IMR-90 (cell line): ENCODE measurements around the gene LY86. TPM values are rescaled to one million over a fixed set of nuclear protein-coding genes. Genes with fewer than 3 reads are reported as not detected.
"Not testable (repeated sequence)": the region's sequence is repeated elsewhere in the genome, so short reads cannot be mapped to it uniquely, and the experiment has no call there.

ENCODE experiments used
- ATAC-seq: fragments of 200-7000 bp; cut with Tn5 transposase; 2 replicates; pipeline ENCODE4 v1.9.1; 2020; ENCODE audit warnings: low read depth, mild to moderate bottlenecking, moderate library complexity
- BruUV-seq: library from RNA; stranded (reverse); fragments of 400-500 nt; replicated peaks from 2 replicates; lab custom pipeline; 2021; lab: Mats Ljungman, UMichigan
- CTCF ChIA-PET: fragments of 300-600 bp; formaldehyde crosslinking; extraction: SDS; loops from one replicate; lab custom pipeline; 2021; ENCODE audit warnings: antibody characterized with exemption; lab: Yijun Ruan, JAX
- POLR2A ChIA-PET: fragments of 300-600 bp; sonication (Branson Sonifier 250); formaldehyde crosslinking; loops from one replicate; lab custom pipeline; 2022; ENCODE audit warnings: antibody characterized with exemption; ENCODE audit not compliant: unreplicated experiment; lab: Charles Lee
- DNase-seq: peaks from one replicate; pipeline ENCODE4 v3.0.0; 2013
- H2AFZ ChIP-seq: replicated peaks from 2 replicates; pipeline ENCODE3; 2013; ENCODE audit warnings: low read length, mild to moderate bottlenecking; ENCODE audit not compliant: poor library complexity
- H2AK5ac ChIP-seq: 2 replicates; pipeline ENCODE4 v1.6.1; 2013; ENCODE audit warnings: low read depth, low read length, inconsistent platforms
- H2AK9ac ChIP-seq: replicated peaks from 2 replicates; pipeline ENCODE3; 2013; ENCODE audit warnings: mild to moderate bottlenecking, low read depth, low read length, moderate library complexity; ENCODE audit not compliant: poor library complexity
- H2BK120ac ChIP-seq: 2 replicates; pipeline ENCODE4 v1.6.1; 2013; ENCODE audit warnings: low read depth, low read length, inconsistent platforms
- H2BK15ac ChIP-seq: 3 replicates; pipeline ENCODE4 v1.6.1; 2013; ENCODE audit warnings: low read depth, low read length, inconsistent platforms
- H2BK20ac ChIP-seq: 2 replicates; pipeline ENCODE4 v1.6.1; 2013; ENCODE audit warnings: low read depth, mild to moderate bottlenecking, inconsistent platforms, low read length, moderate library complexity
- H2BK5ac ChIP-seq: 2 replicates; pipeline ENCODE4 v1.6.1; 2013; ENCODE audit warnings: mild to moderate bottlenecking, low read depth, low read length, inconsistent platforms; ENCODE audit not compliant: poor library complexity, severe bottlenecking
- H3K14ac ChIP-seq: replicated peaks from 2 replicates; pipeline ENCODE4 v1.6.1; 2013; ENCODE audit warnings: low read depth, low read length, inconsistent platforms
- H3K18ac ChIP-seq: 2 replicates; pipeline ENCODE4 v1.6.1; 2013; ENCODE audit warnings: low read depth, low read length, control low read depth
- H3K23ac ChIP-seq: 2 replicates; pipeline ENCODE4 v1.6.1; 2013; ENCODE audit warnings: low read depth, low read length, inconsistent platforms
- H3K27ac ChIP-seq: 2 replicates; pipeline ENCODE4 v1.5.1; 2013; ENCODE audit warnings: mild to moderate bottlenecking, control low read depth, low read length; ENCODE audit not compliant: insufficient read depth
- H3K27me3 ChIP-seq: 2 replicates; pipeline ENCODE4 v1.6.1; 2013; ENCODE audit warnings: low read length; ENCODE audit not compliant: control insufficient read depth, insufficient read depth
- H3K36me3 ChIP-seq: 2 replicates; pipeline ENCODE4 v1.6.1; 2013; ENCODE audit warnings: low read length, mixed read lengths; ENCODE audit not compliant: control insufficient read depth, insufficient read depth
- H3K4ac ChIP-seq: 2 replicates; pipeline ENCODE4 v1.6.1; 2013; ENCODE audit warnings: low read depth, low read length, inconsistent platforms
- H3K4me1 ChIP-seq: 2 replicates; pipeline ENCODE4 v1.6.1; 2013; ENCODE audit warnings: low read length, mixed read lengths; ENCODE audit not compliant: control insufficient read depth, insufficient read depth
- H3K4me2 ChIP-seq: 2 replicates; pipeline ENCODE4 v1.6.1; 2013; ENCODE audit warnings: low read depth, mild to moderate bottlenecking, control low read depth, low read length, moderate library complexity
- H3K4me3 ChIP-seq: 2 replicates; pipeline ENCODE4 v1.5.1; 2013; ENCODE audit warnings: low read depth, mild to moderate bottlenecking, control low read depth, low read length, moderate library complexity; ENCODE audit not compliant: insufficient read depth
- H3K56ac ChIP-seq: 2 replicates; pipeline ENCODE4 v1.6.1; 2013; ENCODE audit warnings: low read length, inconsistent platforms; ENCODE audit not compliant: insufficient read depth; ENCODE audit errors: extremely low read depth
- H3K79me1 ChIP-seq, 2 experiments: 2 replicates each; pipeline ENCODE4 v1.6.1; 2013; ENCODE audit warnings: low read length in 2 of 2, inconsistent platforms in 1 of 2, low read depth in 1 of 2
- H3K9ac ChIP-seq: 2 replicates; pipeline ENCODE4 v1.6.1; 2013; ENCODE audit warnings: low read depth, low read length, control low read depth
- H3K9me1 ChIP-seq: 2 replicates; pipeline ENCODE4 v1.6.1; 2013; ENCODE audit warnings: low read length, inconsistent platforms; ENCODE audit not compliant: insufficient read depth
- H3K9me3 ChIP-seq: 2 replicates; pipeline ENCODE4 v1.6.1; 2013; ENCODE audit warnings: low read length; ENCODE audit not compliant: control insufficient read depth, insufficient read depth
- H4K20me1 ChIP-seq: 2 replicates; pipeline ENCODE4 v1.6.1; 2013; ENCODE audit warnings: low read length, inconsistent platforms; ENCODE audit not compliant: insufficient read depth
- H4K5ac ChIP-seq: 2 replicates; pipeline ENCODE4 v1.6.1; 2013; ENCODE audit warnings: mild to moderate bottlenecking, low read depth, low read length, control low read depth
- H4K8ac ChIP-seq, 2 experiments: 2 replicates each; pipeline ENCODE4 v1.6.1; 2013; ENCODE audit warnings: low read depth in 2 of 2, low read length in 2 of 2, control low read depth in 1 of 2, inconsistent platforms in 1 of 2
- H4K91ac ChIP-seq: 2 replicates; pipeline ENCODE4 v1.6.1; 2013; ENCODE audit warnings: low read depth, low read length, inconsistent platforms; ENCODE audit not compliant: insufficient read depth
- WGBS, 2 experiments: methylation state at CpG; one replicate each; pipeline versions ENCODE4 v1.1.5 to v1.1.7; 2013; ENCODE audit warnings: missing lambda C conversion rate in 2 of 2; ENCODE audit not compliant: insufficient read length in 1 of 2; ENCODE audit errors: extremely low coverage in 2 of 2; 5-methylcytosine and 5-hydroxymethylcytosine counted together
- dilution Hi-C: fragments of 300-500 bp; cut with HindIII; formaldehyde crosslinking; loops from one replicate; pipeline ENCODE4 v1.14.3; 2018; ENCODE audit warnings: low sequenced_read_pairs; ENCODE audit not compliant: unreplicated experiment
- in situ Hi-C: fragments of 300-500 bp; cut with MboI; formaldehyde crosslinking; loops from 3 replicates; pipeline ENCODE4 v1.14.3; 2019; ENCODE audit warnings: low sequenced_read_pairs, inconsistent platforms, mixed read lengths
- intact Hi-C: fragments of 100-400 bp; cut with micrococcal nuclease; formaldehyde crosslinking; loops from 2 replicates; pipeline ENCODE4 v1.10.0; 2022
- polyA plus RNA-seq, 3 experiments: library from polyadenylated mRNA; depleted of rRNA; stranded (reverse); fragments of >200 nt; gene quantifications; 2 replicates each; pipeline ENCODE4 v1.2.3, GENCODE V29; 2012; ENCODE audit warnings: low replicate concordance in 1 of 3
- total RNA-seq: library from RNA; depleted of rRNA; stranded (reverse); fragments of >200 nt; gene quantifications from 2 replicates; pipeline ENCODE4 v1.2.3, GENCODE V29; 2012

LY86 gene
- total and polyA plus RNA-seq, 2 of the 4 experiments (the other 2 are of a cell fraction): not detected

DNA sequence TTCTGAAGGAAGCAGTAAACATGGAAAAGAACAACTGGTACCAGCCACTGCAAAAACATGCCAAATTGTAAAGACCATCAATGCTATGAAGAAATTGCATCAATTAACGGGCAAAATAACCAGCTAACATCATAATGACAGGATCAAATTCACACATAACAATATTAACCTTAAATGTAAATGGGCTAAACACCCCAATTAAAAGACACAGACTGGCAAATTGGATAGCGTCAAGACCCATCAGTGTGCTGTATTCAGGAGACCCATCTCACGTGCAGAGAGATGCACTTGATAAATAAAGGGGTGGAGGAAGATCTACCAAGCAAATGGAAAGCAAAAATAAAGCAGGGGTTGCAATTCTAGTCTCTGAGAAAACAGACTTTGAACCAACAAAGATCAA, 81.6 kb downstream of the LY86 start:
- in situ Hi-C loops: loop anchor here (10.0 kb wide), 1 partner anchor 575 kb away; no protein-coding TSS in a partner anchor
- H3K4me3 ChIP-seq, H3K56ac ChIP-seq, H2BK120ac ChIP-seq, H3K18ac ChIP-seq, DNase-seq, H3K4me1 ChIP-seq, H2BK15ac ChIP-seq, ATAC-seq, H2BK20ac ChIP-seq, H3K9me1 ChIP-seq, POLR2A ChIA-PET, dilution Hi-C loops, intact Hi-C loops, H2AK9ac ChIP-seq, H3K27ac ChIP-seq, H2BK5ac ChIP-seq, H3K23ac ChIP-seq, H4K20me1 ChIP-seq, H3K4ac ChIP-seq, H3K14ac ChIP-seq, BruUV-seq, H3K4me2 ChIP-seq, H3K9me3 ChIP-seq, H3K36me3 ChIP-seq, H4K8ac ChIP-seq, H4K5ac ChIP-seq, H3K27me3 ChIP-seq, H2AK5ac ChIP-seq, H3K9ac ChIP-seq, H3K79me1 ChIP-seq, H2AFZ ChIP-seq, H4K91ac ChIP-seq: not testable (repeated sequence)
- no CpG with 5 or more reads among the region's 3 CpGs for WGBS, 2 experiments
- CTCF ChIA-PET: interaction anchor here (0.7 kb wide), 1 partner anchor 143 kb away, joined by 3 read pairs; no protein-coding TSS in a partner anchor
